Loucy (cell line): ENCODE data around the gene CCL1.

Experiments used
- CTCF ChIP-seq: fragments of 200-600 bp; sonication (generic); conservative IDR thresholded peaks from 2 replicates; pipeline ENCODE4 v1.5.1; 2014; ENCODE audit warnings: mild to moderate bottlenecking, antibody characterized with exemption, low read length
- EZH2phosphoT487 ChIP-seq: fragments of 200-600 bp; IDR thresholded peaks from 2 replicates; pipeline ENCODE4 v1.6.1; 2018; ENCODE audit warnings: antibody characterized with exemption, mild to moderate bottlenecking, moderate library complexity, borderline replicate concordance

GRCh38 chr17:34391241-34391640 lies 28.2 kb upstream of the CCL1 start:
- no peak for TF ChIP-seq CTCF
- TF ChIP-seq EZH2phosphoT487, result no peak
